H1 (cell line): ENCODE measurements around the gene NHEJ1. TPM values are rescaled to one million over a fixed set of nuclear protein-coding genes. Genes with fewer than 3 reads are reported as not detected.

Experiments
- CTCF ChIA-PET: fragments of 300-600 bp; sonication (Branson Sonifier 250); formaldehyde crosslinking; loops from one replicate; lab custom pipeline; 2021; ENCODE audit not compliant: partially characterized antibody; lab: Charles Lee
- POLR2A ChIA-PET: fragments of 300-600 bp; sonication (Branson Sonifier 250); formaldehyde crosslinking; loops from one replicate; lab custom pipeline; 2021; ENCODE audit warnings: inconsistent platforms; ENCODE audit not compliant: partially characterized antibody; lab: Charles Lee
- DNase-seq, 2 experiments: peaks; one replicate each; pipeline versions ENCODE4 v3.0.0 to v3.0.0-alpha.2; 2010 to 2022; ENCODE audit warnings: low spot score in 2 of 2, low read depth in 1 of 2, mixed read lengths in 1 of 2
- FAIRE-seq: peaks from 2 replicates; lab custom pipeline; 2011; peaks lifted over from hg19 to GRCh38; lab: Jason Lieb, UNC
- H2AFZ ChIP-seq: 2 replicates; pipeline ENCODE4 v1.8.1; 2012; ENCODE audit warnings: low read length, inconsistent platforms
- H2AK5ac ChIP-seq: 2 replicates; pipeline ENCODE4 v1.6.1; 2013; ENCODE audit warnings: low read depth, low read length
- H2BK120ac ChIP-seq: replicated peaks from 2 replicates; pipeline ENCODE3; 2013; ENCODE audit warnings: low read depth, low read length, inconsistent platforms
- H2BK12ac ChIP-seq: 2 replicates; pipeline ENCODE4 v1.6.1; 2013; ENCODE audit warnings: low read depth, low read length
- H2BK15ac ChIP-seq: 2 replicates; pipeline ENCODE4 v1.6.1; 2013; ENCODE audit warnings: low read length
- H2BK20ac ChIP-seq: 2 replicates; pipeline ENCODE4 v1.6.1; 2013; ENCODE audit warnings: low read length
- H2BK5ac ChIP-seq: 2 replicates; pipeline ENCODE4 v1.6.1; 2013; ENCODE audit warnings: low read depth, low read length
- H3K14ac ChIP-seq: 2 replicates; pipeline ENCODE4 v1.6.1; 2013; ENCODE audit warnings: inconsistent platforms; ENCODE audit not compliant: insufficient read length
- H3K18ac ChIP-seq: 2 replicates; pipeline ENCODE4 v1.6.1; 2013; ENCODE audit warnings: low read length; ENCODE audit errors: extremely low read depth
- H3K23ac ChIP-seq: 2 replicates; pipeline ENCODE4 v1.6.1; 2013; ENCODE audit warnings: inconsistent platforms; ENCODE audit not compliant: insufficient read length
- H3K23me2 ChIP-seq: 2 replicates; pipeline ENCODE4 v1.6.1; 2013; ENCODE audit warnings: low read depth, low read length
- H3K27ac ChIP-seq: 2 replicates; pipeline ENCODE4 v1.6.1; 2011; ENCODE audit warnings: low read depth, low read length, inconsistent platforms
- H3K27me3 ChIP-seq, 4 experiments: replicated peaks in 1 of 4; 1 replicate in 1 of 4; 2 replicates in 3 of 4; pipeline versions ENCODE4 v1.6.1 to v1.8.1; 2011 to 2013; ENCODE audit warnings: low read length in 3 of 4, mild to moderate bottlenecking in 3 of 4, inconsistent platforms in 2 of 4, mixed read lengths in 2 of 4, moderate library complexity in 1 of 4; ENCODE audit not compliant: control insufficient read depth in 3 of 4, insufficient read depth in 3 of 4; ENCODE audit errors: extremely low read depth in 1 of 4
- H3K36me3 ChIP-seq, 4 experiments: 2 replicates each; pipeline versions ENCODE4 v1.6.1 to v1.8.1; 2011 to 2013; ENCODE audit warnings: mild to moderate bottlenecking in 4 of 4, low read length in 3 of 4, moderate library complexity in 2 of 4, control low read depth in 1 of 4, inconsistent platforms in 1 of 4; ENCODE audit not compliant: insufficient read depth in 4 of 4, control insufficient read depth in 2 of 4
- H3K4ac ChIP-seq: replicated peaks from 2 replicates; pipeline ENCODE3; 2013; ENCODE audit warnings: low read length, low read depth, mixed read lengths, inconsistent platforms; ENCODE audit not compliant: insufficient read length
- H3K4me1 ChIP-seq, 4 experiments: replicated peaks in 1 of 4; 1 replicate in 1 of 4; 2 replicates in 3 of 4; pipeline versions ENCODE4 v1.6.1 to v1.8.1; 2011 to 2013; ENCODE audit warnings: low read length in 3 of 4, inconsistent platforms in 2 of 4, mixed read lengths in 1 of 4; ENCODE audit not compliant: insufficient read depth in 4 of 4, control insufficient read depth in 3 of 4
- H3K4me2 ChIP-seq, 2 experiments: 2 replicates each; pipeline versions ENCODE4 v1.6.1 to v1.8.1; 2011 to 2013; ENCODE audit warnings: low read depth in 2 of 2, low read length in 2 of 2, control low read depth in 1 of 2, inconsistent platforms in 1 of 2, mild to moderate bottlenecking in 1 of 2; ENCODE audit not compliant: insufficient read depth in 1 of 2
- H3K4me3 ChIP-seq, 4 experiments: fragments of 200-600, 300-600 bp in 1 of 4; sonication (generic), shearing (Covaris generic), sonication (Bioruptor Twin) in 1 of 4; 2 replicates each; pipeline versions ENCODE4 v1.5.1 to v1.8.1; 2011 to 2016; ENCODE audit warnings: low read length in 4 of 4, low read depth in 3 of 4, control low read depth in 2 of 4, inconsistent platforms in 2 of 4, mild to moderate bottlenecking in 2 of 4, mixed read lengths in 1 of 4, moderate library complexity in 1 of 4; ENCODE audit not compliant: insufficient read depth in 2 of 4; ENCODE audit errors: extremely low read depth in 1 of 4
- H3K56ac ChIP-seq: replicated peaks from 2 replicates; pipeline ENCODE3; 2013; ENCODE audit warnings: low read depth, mild to moderate bottlenecking, mixed read lengths, low read length, inconsistent platforms; ENCODE audit not compliant: insufficient read length
- H3K79me1 ChIP-seq: 2 replicates; pipeline ENCODE4 v1.6.1; 2013; ENCODE audit warnings: low read depth, low read length, control low read depth
- H3K79me2 ChIP-seq, 2 experiments: 2 replicates each; pipeline versions ENCODE4 v1.6.1 to v1.8.1; 2012 to 2013; ENCODE audit warnings: low read length in 2 of 2, mild to moderate bottlenecking in 2 of 2, inconsistent platforms in 1 of 2; ENCODE audit not compliant: insufficient read depth in 2 of 2, control insufficient read depth in 1 of 2
- H3K9ac ChIP-seq, 4 experiments: replicated peaks in 1 of 4; 1 replicate in 1 of 4; 2 replicates in 3 of 4; pipeline versions ENCODE4 v1.6.1 to v1.8.1; 2011 to 2013; ENCODE audit warnings: low read depth in 3 of 4, low read length in 3 of 4, control low read depth in 2 of 4, mild to moderate bottlenecking in 2 of 4, moderate library complexity in 2 of 4, inconsistent platforms in 1 of 4; ENCODE audit errors: extremely low read depth in 1 of 4
- H3K9me3 ChIP-seq, 2 experiments: 2 replicates each; pipeline versions ENCODE4 v1.6.1 to v1.8.1; 2012 to 2013; ENCODE audit warnings: mild to moderate bottlenecking in 2 of 2, moderate library complexity in 2 of 2, control low read depth in 1 of 2, inconsistent platforms in 1 of 2, low read depth in 1 of 2, low read length in 1 of 2, mixed read lengths in 1 of 2; ENCODE audit not compliant: insufficient read depth in 2 of 2
- H4K20me1 ChIP-seq, 2 experiments: replicated peaks in 1 of 2; 2 replicates each; pipeline versions ENCODE3 to v1.8.1; 2011 to 2013; ENCODE audit warnings: inconsistent platforms in 2 of 2, low read length in 2 of 2, mild to moderate bottlenecking in 1 of 2; ENCODE audit not compliant: insufficient read depth in 2 of 2, control insufficient read depth in 1 of 2
- H4K5ac ChIP-seq: 2 replicates; pipeline ENCODE4 v1.6.1; 2013; ENCODE audit warnings: low read length, low read depth, mixed read lengths, inconsistent platforms; ENCODE audit not compliant: insufficient read length
- H4K8ac ChIP-seq: 2 replicates; pipeline ENCODE4 v1.8.0; 2013; ENCODE audit warnings: mild to moderate bottlenecking, moderate library complexity, low read length, inconsistent platforms; ENCODE audit not compliant: insufficient read depth; ENCODE audit errors: extremely low read depth
- H4K91ac ChIP-seq: replicated peaks from 2 replicates; pipeline ENCODE3; 2013; ENCODE audit warnings: low read length, mixed read lengths, inconsistent platforms; ENCODE audit not compliant: insufficient read length
- BCL11A ChIP-seq, 2 experiments: IDR thresholded peaks; one replicate each; pipeline ENCODE4 v1.6.1; 2011; ENCODE audit warnings: low read depth in 2 of 2, low read length in 2 of 2, mild to moderate bottlenecking in 2 of 2
- CBX8 ChIP-seq: fragments of 300-800, 300-1000 bp; sonication (generic); IDR thresholded peaks from 2 replicates; pipeline ENCODE4 v1.7.1; 2016; ENCODE audit warnings: low read depth, low read length, borderline replicate concordance
- TEAD4 ChIP-seq: IDR thresholded peaks from 2 replicates; pipeline ENCODE4 v1.6.1; 2012; ENCODE audit warnings: low read depth, low read length, inconsistent platforms, mixed read lengths
- WGBS, 2 experiments: shearing (Covaris generic) in 1 of 2; methylation state at CpG; one replicate each; pipeline versions ENCODE4 v1.1.6 to v1.1.7; 2013 to 2015; ENCODE audit warnings: low lambda C conversion rate in 2 of 2, mixed read lengths in 2 of 2, inconsistent platforms in 1 of 2, low coverage in 1 of 2, missing lambda C conversion rate in 1 of 2; ENCODE audit not compliant: insufficient replicate concordance in 2 of 2, insufficient coverage in 1 of 2, insufficient read length in 1 of 2; ENCODE audit errors: extremely low coverage in 1 of 2, missing lambda C conversion rate in 1 of 2; 5-methylcytosine and 5-hydroxymethylcytosine counted together
- polyA plus RNA-seq, 7 experiments: library from polyadenylated mRNA; depleted of rRNA in 3 of 7; stranded (reverse) in 5 of 7; unstranded in 2 of 7; fragments of >200 nt in 5 of 7; fragments of 200-250 nt in 2 of 7; gene quantifications; 1 replicate in 5 of 7; 2 replicates in 1 of 7; 4 replicates in 1 of 7; pipeline versions ENCODE4 v1.2.1 to v1.2.3, GENCODE V29; 2011 to 2013; ENCODE audit warnings: missing spikeins in 2 of 7, mixed read lengths in 2 of 7
- total RNA-seq: library from RNA; stranded (reverse); fragmentation: NEBNext Ultra II Directional; extraction: Animal tissue kit (Norgen Biotek cat#: 25700); gene quantifications from 2 replicates; pipeline ENCODE4 v1.2.1, GENCODE V29; 2021

The NHEJ1 gene
- total and polyA plus RNA-seq, 2 of the 8 experiments (the other 6 are each of a cell fraction or from before 2014, with no cell fraction given): 22.7 to 24.1 TPM

DNA sequence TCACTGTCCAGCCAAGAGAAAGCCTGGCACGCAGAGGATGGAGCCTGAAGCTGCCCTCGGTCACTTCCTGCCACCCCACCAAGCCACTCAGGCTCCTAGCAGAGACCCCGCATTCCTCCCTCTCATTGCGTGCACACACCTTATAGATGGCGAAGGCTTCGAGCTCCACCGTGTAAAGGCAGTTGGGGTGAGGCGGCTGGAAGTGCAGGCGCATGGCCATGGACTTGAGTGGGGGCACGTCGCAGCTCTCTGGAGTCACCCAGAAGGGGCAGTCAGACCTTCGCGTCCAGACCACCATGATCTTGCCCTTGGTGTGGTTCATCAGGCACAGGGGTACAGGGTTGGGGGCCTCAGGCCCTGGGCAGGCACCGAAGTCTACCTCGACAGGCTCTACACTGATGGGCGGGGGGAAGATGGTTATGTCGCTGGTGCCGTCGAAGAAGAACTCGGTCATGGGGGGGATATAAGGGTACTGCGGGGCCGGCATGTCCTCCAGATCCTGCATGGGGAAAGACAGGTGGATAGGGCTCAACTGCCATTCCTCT is 133.0 kb downstream of the NHEJ1 start:
- no peaks in the 10 kb centered on the region for H3K36me3 ChIP-seq
- ChIA-PET CTCF (interaction anchor here (0.6 to 45.5 kb wide), 13 partner anchors 9 to 268 kb away, joined by 3 to 1006 read pairs (median 7); partner anchors contain the start of genes CFAP65, CRYBA2, IHH and NHEJ1), POLR2A (no interaction called here)
- H3K18ac ChIP-seq: no peak overlapping the region
- no peak overlapping the region for H2BK12ac ChIP-seq
- no peak overlapping the region for H2BK120ac ChIP-seq
- no peak overlapping the region for H4K91ac ChIP-seq
- no peaks in the 10 kb centered on the region for H3K9me3 ChIP-seq
- H3K27me3 ChIP-seq: no peaks in the 10 kb centered on the region; a peak in 1 of 7 replicates
- H3K9ac ChIP-seq: no peak overlapping the region
- no peak overlapping the region for H3K4me3 ChIP-seq
- no peak overlapping the region for H2BK20ac ChIP-seq
- H3K79me1 ChIP-seq: no peaks in the 10 kb centered on the region
- no peak overlapping the region for H2BK5ac ChIP-seq
- no peak overlapping the region for H2AK5ac ChIP-seq
- no peak overlapping the region for H3K4me2 ChIP-seq
- peaks cover 0 to 3% (median under 1%) of the 10 kb centered on the region in 4 experiments; a peak in 2 of 7 replicates for H3K4me1 ChIP-seq
- no peak overlapping the region for H3K4ac ChIP-seq
- 95% methylated on average over 22 of the region's 22 CpGs; no CpG with 5 or more reads in 1 of the 2 experiments for WGBS, 2 experiments
- DNase-seq: no peak
- no peak overlapping the region for H3K23ac ChIP-seq
- no peak overlapping the region for H2BK15ac ChIP-seq
- H3K56ac ChIP-seq: no peak overlapping the region
- no peak overlapping the region for H3K14ac ChIP-seq
- no peak overlapping the region for H3K27ac ChIP-seq
- peaks cover 0 to 2% of the 10 kb centered on the region in 2 experiments for H4K20me1 ChIP-seq
- no peaks in the 10 kb centered on the region for H3K79me2 ChIP-seq
- no peak overlapping the region for H4K5ac ChIP-seq
- no peak overlapping the region for H2AFZ ChIP-seq
- no peaks in the 10 kb centered on the region for H3K23me2 ChIP-seq
- no peak for FAIRE-seq
- H4K8ac ChIP-seq: no peak overlapping the region
- TF ChIP-seq CBX8 (no peak), TEAD4 (no peak), BCL11A (IDR thresholded peaks at IDR 0.05; ENCODE audit: low read depth in 2 of 2, low read length in 2 of 2) (no peak)
